Retinal pigment epithelial cell (primary cell): ENCODE data around the gene RND3.

Source experiments
- DNase-seq: peaks from one replicate; pipeline ENCODE4 v3.0.0-alpha.2; 2010; ENCODE audit warnings: low read depth
- H3K4me3 ChIP-seq: 2 replicates; pipeline ENCODE4 v1.5.1; 2011; ENCODE audit warnings: mild to moderate bottlenecking, low read length, control low read depth, moderate library complexity
- TF ChIP-seq, protein P1 (sequence below): conservative IDR thresholded peaks from 2 replicates; pipeline ENCODE4 v1.5.1; 2011; ENCODE audit warnings: low read depth, low read length, control low read depth, inconsistent platforms

Gene RND3, protein sequence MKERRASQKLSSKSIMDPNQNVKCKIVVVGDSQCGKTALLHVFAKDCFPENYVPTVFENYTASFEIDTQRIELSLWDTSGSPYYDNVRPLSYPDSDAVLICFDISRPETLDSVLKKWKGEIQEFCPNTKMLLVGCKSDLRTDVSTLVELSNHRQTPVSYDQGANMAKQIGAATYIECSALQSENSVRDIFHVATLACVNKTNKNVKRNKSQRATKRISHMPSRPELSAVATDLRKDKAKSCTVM

DNA sequence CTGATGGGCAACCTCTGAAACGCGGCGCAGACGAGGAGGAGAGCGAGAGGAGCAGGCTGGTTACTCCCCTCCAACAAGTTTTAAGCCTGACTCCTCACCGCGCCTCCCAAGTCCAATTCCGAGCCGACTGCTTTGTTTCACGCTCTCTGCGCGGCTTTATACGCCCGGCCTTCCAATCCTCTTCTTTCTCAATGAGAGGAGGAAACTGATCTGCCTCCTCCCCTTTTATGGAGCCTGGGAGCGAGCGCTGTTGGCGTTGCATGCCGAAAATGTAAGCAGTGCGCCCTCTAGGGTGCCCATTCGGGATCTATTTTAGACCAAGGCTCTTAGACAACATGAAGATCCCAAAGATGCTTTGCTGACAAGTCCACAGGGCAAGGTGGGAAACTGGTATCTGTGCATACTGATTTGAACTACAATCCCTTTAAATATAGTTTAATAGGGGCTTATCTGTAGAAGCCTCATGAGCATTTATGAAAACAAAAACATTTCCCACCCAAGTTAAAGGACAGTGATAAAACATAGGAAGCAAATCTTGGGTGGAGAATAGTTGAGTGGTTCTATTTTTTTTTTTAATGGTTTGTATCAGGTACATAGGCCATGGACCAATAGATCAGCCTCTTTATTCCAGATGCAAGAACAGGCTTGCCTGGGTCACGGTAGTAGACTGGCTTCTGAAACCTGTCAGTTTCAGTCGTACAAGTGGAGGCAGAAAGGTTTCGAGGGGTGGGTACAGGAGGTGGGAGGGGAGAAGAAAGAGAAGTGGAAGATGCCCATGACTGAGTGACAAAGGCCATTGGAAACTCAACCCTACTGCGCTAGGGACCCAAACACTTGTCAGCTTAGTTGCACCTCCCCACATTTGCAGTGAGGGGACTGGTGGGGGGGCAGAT, at the start of gene RND3:
TSS of gene RND3 (minus strand) at position 131 of the 893 bp plus-strand sequence. CDS start 250 bp downstream, outside the sequence.
- peak within 1 kb of the TSS; percentile 99 for H3K4me3 ChIP-seq

DNA sequence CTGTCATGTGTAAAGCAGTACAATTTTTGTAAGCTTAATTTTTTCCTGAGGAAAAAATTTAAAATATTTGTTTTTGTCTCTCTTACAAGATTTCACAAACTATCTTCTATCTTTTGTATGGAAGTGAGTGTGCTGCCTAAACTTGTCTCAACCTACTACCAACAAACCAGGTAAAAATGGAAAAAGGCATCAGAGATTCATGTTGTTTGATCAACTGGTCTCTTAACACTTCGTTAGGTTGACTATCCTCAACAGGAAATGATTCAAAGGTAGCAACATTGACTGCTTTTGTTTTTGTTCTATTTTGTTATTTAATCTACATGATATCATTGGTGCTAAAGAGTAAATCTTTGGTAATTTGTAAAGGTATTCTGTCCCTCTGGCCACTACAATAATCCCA, 47.7 kb upstream of the RND3 start:
- H3K4me3 ChIP-seq, result no peak overlapping the region
- no peak for DNase-seq
- TF ChIP-seq, protein P1, sequence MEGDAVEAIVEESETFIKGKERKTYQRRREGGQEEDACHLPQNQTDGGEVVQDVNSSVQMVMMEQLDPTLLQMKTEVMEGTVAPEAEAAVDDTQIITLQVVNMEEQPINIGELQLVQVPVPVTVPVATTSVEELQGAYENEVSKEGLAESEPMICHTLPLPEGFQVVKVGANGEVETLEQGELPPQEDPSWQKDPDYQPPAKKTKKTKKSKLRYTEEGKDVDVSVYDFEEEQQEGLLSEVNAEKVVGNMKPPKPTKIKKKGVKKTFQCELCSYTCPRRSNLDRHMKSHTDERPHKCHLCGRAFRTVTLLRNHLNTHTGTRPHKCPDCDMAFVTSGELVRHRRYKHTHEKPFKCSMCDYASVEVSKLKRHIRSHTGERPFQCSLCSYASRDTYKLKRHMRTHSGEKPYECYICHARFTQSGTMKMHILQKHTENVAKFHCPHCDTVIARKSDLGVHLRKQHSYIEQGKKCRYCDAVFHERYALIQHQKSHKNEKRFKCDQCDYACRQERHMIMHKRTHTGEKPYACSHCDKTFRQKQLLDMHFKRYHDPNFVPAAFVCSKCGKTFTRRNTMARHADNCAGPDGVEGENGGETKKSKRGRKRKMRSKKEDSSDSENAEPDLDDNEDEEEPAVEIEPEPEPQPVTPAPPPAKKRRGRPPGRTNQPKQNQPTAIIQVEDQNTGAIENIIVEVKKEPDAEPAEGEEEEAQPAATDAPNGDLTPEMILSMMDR, result no peak

More for the DNA sequence above, at the start of gene RND3:
- peak; percentile 96 for DNase-seq
- TF ChIP-seq, protein P1, result peak; percentile 83

DNA sequence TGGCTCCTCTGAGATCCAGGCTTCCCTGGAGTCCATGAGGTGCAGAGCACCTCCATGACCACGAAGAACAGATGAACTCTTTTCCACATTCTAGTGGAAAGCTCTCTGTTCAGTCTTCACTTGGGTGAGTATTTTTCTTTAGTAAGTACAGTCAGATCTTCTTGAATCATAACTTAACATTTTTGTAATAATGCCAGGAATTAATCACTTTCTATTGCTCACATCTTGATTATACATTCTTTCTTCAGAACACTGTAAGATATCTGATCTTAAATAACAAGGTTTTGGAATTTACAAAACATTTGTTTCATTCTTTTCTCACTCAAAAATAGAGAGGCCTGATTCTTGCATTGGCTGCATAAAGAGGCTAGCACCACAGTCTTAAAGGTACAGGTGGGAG, 45.4 kb upstream of the RND3 start:
- peak; percentile 75 for DNase-seq
- H3K4me3 ChIP-seq, result no peak overlapping the region
- TF ChIP-seq, protein P1, result no peak

DNA sequence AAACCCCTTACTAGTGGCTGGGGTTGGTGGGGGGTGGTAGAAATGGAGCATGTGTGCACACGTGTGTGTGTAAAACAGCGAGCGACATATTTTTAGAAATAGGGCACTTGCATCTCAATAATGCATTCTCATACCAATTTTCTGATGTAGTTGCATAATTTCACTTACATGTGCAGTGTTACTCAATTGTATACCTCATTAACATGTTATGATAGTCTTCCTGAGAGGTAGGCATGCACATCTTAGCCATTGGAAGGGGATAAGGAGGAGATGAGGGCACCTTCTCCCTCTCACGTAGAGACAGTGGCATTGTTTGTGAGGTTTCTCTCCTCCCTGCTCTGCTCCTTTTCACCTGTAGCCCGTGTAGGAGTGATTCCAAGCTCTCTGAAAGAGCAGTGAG, 44.6 kb upstream of the RND3 start:
- no peak for DNase-seq
- no peak overlapping the region for H3K4me3 ChIP-seq
- TF ChIP-seq, protein P1, result no peak

DNA sequence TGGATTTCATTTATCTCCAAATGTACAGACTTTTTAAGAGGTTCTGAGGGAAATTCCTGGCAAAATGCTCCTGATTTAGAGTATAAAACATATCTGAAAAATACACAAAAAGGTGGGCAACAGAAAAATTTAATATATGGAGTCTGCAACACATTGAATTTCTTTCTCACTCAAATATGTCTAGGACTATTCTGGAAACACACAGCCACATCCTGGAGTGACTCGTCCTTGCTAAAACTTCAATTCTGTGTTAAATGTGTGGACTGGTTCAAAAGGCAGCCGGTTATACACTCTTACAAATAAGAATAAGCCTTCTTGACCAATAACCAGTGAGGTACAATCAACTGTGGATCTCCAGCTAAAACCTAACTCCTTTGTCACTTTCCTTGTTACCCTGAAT, 44.1 kb upstream of the RND3 start:
- DNase-seq, result no peak
- no peak overlapping the region for H3K4me3 ChIP-seq
- TF ChIP-seq, protein P1, result no peak

DNA sequence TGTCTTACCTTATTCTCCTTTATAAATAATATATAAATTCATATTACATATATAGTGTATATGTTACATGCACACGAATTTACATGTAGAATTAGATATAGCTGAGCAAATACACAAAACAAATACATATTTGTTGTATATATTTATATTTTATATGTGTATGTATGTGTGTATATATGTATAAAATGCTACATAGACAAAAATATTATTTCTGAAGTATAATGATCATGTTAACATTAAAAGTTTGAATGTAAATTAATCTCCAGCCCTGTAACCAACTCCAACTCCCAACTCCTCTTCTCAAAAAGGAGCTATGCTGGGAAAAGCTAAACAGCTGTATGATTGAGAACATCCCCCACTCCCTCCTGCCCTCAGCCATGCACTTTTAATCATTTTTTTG, 42.7 kb upstream of the RND3 start:
- no peak for DNase-seq
- TF ChIP-seq, protein P1, result no peak
- H3K4me3 ChIP-seq, result no peak overlapping the region
